Brain microvascular endothelial cell (primary cell): Measurements from ENCODE around the gene RBM19.

Source experiments
- DNase-seq: peaks from one replicate; pipeline ENCODE4 v3.0.0-alpha.2; 2020
- H3K27ac ChIP-seq: fragments of 250-450 bp; sonication (Bioruptor Pico); 2 replicates; pipeline ENCODE4 v1.5.1; 2020; ENCODE audit warnings: mild to moderate bottlenecking, moderate library complexity
- H3K27me3 ChIP-seq: fragments of 250-450 bp; sonication (Bioruptor Pico); replicated peaks from 2 replicates; pipeline ENCODE4 v1.5.1; 2020; ENCODE audit warnings: mild to moderate bottlenecking
- H3K36me3 ChIP-seq: fragments of 250-450 bp; sonication (Bioruptor Pico); replicated peaks from 2 replicates; pipeline ENCODE4 v1.5.1; 2020; ENCODE audit warnings: mild to moderate bottlenecking
- H3K4me3 ChIP-seq: 2 replicates; pipeline ENCODE4 v1.5.1; 2011; ENCODE audit warnings: low read depth, mild to moderate bottlenecking, control low read depth, low read length, moderate library complexity
- CTCF ChIP-seq: IDR thresholded peaks from 2 replicates; pipeline ENCODE4 v1.5.1; 2011; ENCODE audit warnings: low read depth, mild to moderate bottlenecking, moderate library complexity, low read length, control low read depth, inconsistent platforms; ENCODE audit errors: missing control alignments
- in situ Hi-C: cut with HindIII; loops from 2 replicates; pipeline ENCODE4 v1.10.0; 2017; ENCODE audit warnings: low sequenced_read_pairs, low pct_ligation_motif_present

Gene RBM19

GRCh38 chr12:113804961-113805600 is 161.0 kb downstream of the RBM19 start:
- in situ Hi-C loops: no loop called here
- Histone ChIP-seq H3K27me3 (no peaks in the 10 kb centered on the region), H3K4me3 (no peak overlapping the region), H3K27ac (no peak overlapping the region), H3K36me3 (no peaks in the 10 kb centered on the region)
- TF ChIP-seq CTCF: no peak
- no peak for DNase-seq

GRCh38 chr12:113803759-113804140 is 162.4 kb downstream of the RBM19 start:
- Histone ChIP-seq H3K36me3 (no peaks in the 10 kb centered on the region), H3K27ac (no peak overlapping the region), H3K4me3 (no peak overlapping the region), H3K27me3 (no peaks in the 10 kb centered on the region)
- in situ Hi-C loops: no loop called here
- no peak for DNase-seq
- no peak for TF ChIP-seq CTCF

GRCh38 chr12:113802966-113803758 is 163.0 kb downstream of the RBM19 start:
- Histone ChIP-seq H3K4me3 (no peak overlapping the region), H3K27ac (no peak overlapping the region), H3K36me3 (no peaks in the 10 kb centered on the region), H3K27me3 (no peaks in the 10 kb centered on the region)
- in situ Hi-C loops: no loop called here
- no peak for DNase-seq
- TF ChIP-seq CTCF: no peak

GRCh38 chr12:113802000-113802749 is 163.9 kb downstream of the RBM19 start:
- Histone ChIP-seq H3K36me3 (no peaks in the 10 kb centered on the region), H3K27ac (no peak overlapping the region), H3K4me3 (no peak overlapping the region), H3K27me3 (no peaks in the 10 kb centered on the region)
- in situ Hi-C loops: no loop called here
- DNase-seq: no peak
- no peak for TF ChIP-seq CTCF

GRCh38 chr12:113800201-113800600 is 165.9 kb downstream of the RBM19 start:
- TF ChIP-seq CTCF: no peak
- no peak for DNase-seq
- in situ Hi-C loops: no loop called here
- Histone ChIP-seq H3K36me3 (no peaks in the 10 kb centered on the region), H3K27ac (no peak overlapping the region), H3K4me3 (no peak overlapping the region), H3K27me3 (no peaks in the 10 kb centered on the region)
